ENCODE measurements around the gene SLC24A4.
"Not testable (repeated sequence)": the region's sequence is repeated elsewhere in the genome, so short reads cannot be mapped to it uniquely, and the experiment has no call there.

SLC24A4 gene

DNA sequence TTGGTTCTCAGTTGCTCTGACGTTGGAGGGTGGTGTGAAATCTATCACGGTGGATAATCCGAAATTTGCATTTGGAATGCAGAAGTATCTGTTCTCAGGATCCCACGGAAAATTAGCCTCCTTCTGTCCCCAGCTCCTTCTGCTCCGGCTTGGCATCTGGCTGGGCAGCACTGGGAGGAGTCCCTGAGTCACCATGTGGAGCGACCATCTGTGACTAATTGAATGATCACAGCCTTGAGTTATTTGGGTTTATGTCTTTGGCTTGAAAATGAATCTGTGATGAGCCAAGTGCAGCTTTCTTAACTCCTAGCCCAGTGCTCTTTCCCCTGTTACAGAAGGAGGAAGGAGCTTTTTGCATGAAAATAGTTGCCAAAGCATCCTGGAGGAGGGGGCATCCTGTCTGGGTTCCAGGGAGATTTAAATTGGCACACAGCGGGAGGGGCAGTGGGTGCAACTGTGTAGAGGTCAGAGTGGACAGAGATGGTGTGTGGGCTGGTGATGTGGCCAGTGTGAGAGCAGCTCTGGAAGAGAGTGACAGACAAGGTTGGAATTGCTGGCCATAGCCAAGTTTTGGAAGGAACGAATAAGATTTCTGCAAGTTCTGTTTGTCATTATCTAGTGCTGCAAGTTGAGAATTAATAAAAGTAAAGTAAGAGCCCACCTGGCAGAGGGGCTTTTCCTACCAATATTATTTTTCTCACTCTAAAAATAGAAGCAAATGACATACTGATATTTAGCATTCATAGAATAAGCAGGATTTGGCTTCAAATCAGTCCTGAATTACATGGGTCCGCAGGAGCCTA is 74.4 kb downstream of the SLC24A4 start:
- Histone ChIP-seq H4K20me1 (no peaks in the 10 kb centered on the region), H3K4me3 (no peak overlapping the region), H3K27ac (no peak overlapping the region), H3K27me3 (no peaks in the 10 kb centered on the region), H3K4me1 (no peaks in the 10 kb centered on the region), H3K36me3 (no peaks in the 10 kb centered on the region), H3K9ac (no peak overlapping the region), H3K9me3 (peaks cover 3% of the 10 kb centered on the region), H3K4me2 (no peak overlapping the region)
- TF ChIP-seq Cebpa-rat (IDR thresholded peaks at IDR 0.05), result no peak

GRCh38 chr14:92397953-92398564 is 75.1 kb downstream of the SLC24A4 start:
- no peak overlapping the region for H3K27ac ChIP-seq
- no peak overlapping the region for H3K4me2 ChIP-seq
- no peak overlapping the region for H3K9ac ChIP-seq
- no peak for TF ChIP-seq Cebpa-rat (IDR thresholded peaks at IDR 0.05)
- H3K4me1 ChIP-seq, result no peaks in the 10 kb centered on the region
- no peaks in the 10 kb centered on the region for H4K20me1 ChIP-seq
- H3K4me3 ChIP-seq, result no peak overlapping the region
- H3K9me3 ChIP-seq, result peaks cover 10% of the 10 kb centered on the region
- H3K36me3 ChIP-seq, result no peaks in the 10 kb centered on the region
- no peaks in the 10 kb centered on the region for H3K27me3 ChIP-seq

- Histone ChIP-seq H3K27me3 (no peaks in the 10 kb centered on the region), H3K9ac (no peak overlapping the region), H3K4me2 (no peak overlapping the region), H3K4me1 (no peaks in the 10 kb centered on the region), H3K36me3 (no peaks in the 10 kb centered on the region), H3K9me3 (peaks cover 10% of the 10 kb centered on the region), H4K20me1 (no peaks in the 10 kb centered on the region), H3K4me3 (no peak overlapping the region), H3K27ac (no peak overlapping the region)
- no peak for TF ChIP-seq Cebpa-rat (IDR thresholded peaks at IDR 0.05)
These were observed 76.1 kb downstream of the SLC24A4 start for GRCh38 chr14:92398888-92399636.

- no peak overlapping the region for H3K27ac ChIP-seq
- H3K4me1 ChIP-seq, result no peaks in the 10 kb centered on the region
These were observed 77.8 kb downstream of the SLC24A4 start for GRCh38 chr14:92400579-92401444.

GRCh38 chr14:92401561-92401960 is 78.6 kb downstream of the SLC24A4 start:
- H3K36me3 ChIP-seq, result no peaks in the 10 kb centered on the region
- no peak overlapping the region for H3K4me2 ChIP-seq
- H4K20me1 ChIP-seq, result no peaks in the 10 kb centered on the region
- no peak overlapping the region for H3K27ac ChIP-seq
- H3K4me1 ChIP-seq, result no peaks in the 10 kb centered on the region
- H3K9me3 ChIP-seq, result peaks cover 18% of the 10 kb centered on the region
- TF ChIP-seq Cebpa-rat (IDR thresholded peaks at IDR 0.05), result no peak
- no peak overlapping the region for H3K9ac ChIP-seq
- no peak overlapping the region for H3K4me3 ChIP-seq
- no peaks in the 10 kb centered on the region for H3K27me3 ChIP-seq

More at GRCh38 chr14:92400579-92401444, 77.8 kb downstream of the SLC24A4 start:
- H3K9ac ChIP-seq, result no peak overlapping the region
- H3K4me3 ChIP-seq, result no peak overlapping the region
- H3K36me3 ChIP-seq, result no peaks in the 10 kb centered on the region
- H3K27me3 ChIP-seq, result no peaks in the 10 kb centered on the region
- TF ChIP-seq Cebpa-rat (IDR thresholded peaks at IDR 0.05), result no peak
- H3K4me2 ChIP-seq, result no peak overlapping the region
- H4K20me1 ChIP-seq, result no peaks in the 10 kb centered on the region
- peaks cover 10% of the 10 kb centered on the region for H3K9me3 ChIP-seq

- not testable (repeated sequence) for H3K27ac ChIP-seq, H3K4me2 ChIP-seq, H3K9ac ChIP-seq, H3K4me3 ChIP-seq, H4K20me1 ChIP-seq, H3K36me3 ChIP-seq, H3K27me3 ChIP-seq, H3K4me1 ChIP-seq
- peaks cover 21% of the 10 kb centered on the region for H3K9me3 ChIP-seq
These were observed 79.5 kb downstream of the SLC24A4 start for GRCh38 chr14:92402500-92402899.

GRCh38 chr14:92404018-92404417 is 81.1 kb downstream of the SLC24A4 start:
- H3K27ac ChIP-seq, result no peak overlapping the region
- peaks cover 21% of the 10 kb centered on the region for H3K9me3 ChIP-seq
- H3K4me1 ChIP-seq, result no peaks in the 10 kb centered on the region
- no peak for TF ChIP-seq Cebpa-rat (IDR thresholded peaks at IDR 0.05)
- no peaks in the 10 kb centered on the region for H3K27me3 ChIP-seq
- no peaks in the 10 kb centered on the region for H4K20me1 ChIP-seq
- H3K4me2 ChIP-seq, result no peak overlapping the region
- no peaks in the 10 kb centered on the region for H3K36me3 ChIP-seq
- H3K4me3 ChIP-seq, result no peak overlapping the region
- H3K9ac ChIP-seq, result no peak overlapping the region

GRCh38 chr14:92404421-92404820 is 81.5 kb downstream of the SLC24A4 start:
- no peaks in the 10 kb centered on the region for H3K36me3 ChIP-seq
- H3K4me2 ChIP-seq, result no peak overlapping the region
- H4K20me1 ChIP-seq, result no peaks in the 10 kb centered on the region
- H3K4me3 ChIP-seq, result no peak overlapping the region
- no peak overlapping the region for H3K27ac ChIP-seq
- H3K4me1 ChIP-seq, result no peaks in the 10 kb centered on the region
- H3K9me3 ChIP-seq, result peaks cover 21% of the 10 kb centered on the region
- no peak overlapping the region for H3K9ac ChIP-seq
- TF ChIP-seq Cebpa-rat (IDR thresholded peaks at IDR 0.05), result no peak
- no peaks in the 10 kb centered on the region for H3K27me3 ChIP-seq

DNA sequence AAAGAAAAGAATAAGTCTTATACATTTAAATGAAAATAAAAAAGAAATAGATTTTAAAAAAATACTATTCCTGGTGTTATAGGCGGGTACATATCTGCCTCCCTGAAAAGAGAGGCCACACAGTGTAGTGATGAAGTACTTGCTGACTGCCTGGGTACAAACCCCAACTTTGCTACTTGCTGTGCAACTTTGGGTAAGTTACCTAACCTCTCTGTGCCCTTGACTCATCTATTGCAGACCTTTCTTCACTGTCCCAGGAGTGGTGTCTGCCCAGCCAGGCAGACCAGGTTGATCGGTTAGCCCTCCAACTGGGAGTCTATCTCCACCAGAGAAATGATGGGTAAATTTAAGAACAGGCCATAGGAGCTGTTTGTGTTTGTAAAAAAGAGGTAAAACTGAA is 82.0 kb downstream of the SLC24A4 start:
- no peak for TF ChIP-seq Cebpa-rat (IDR thresholded peaks at IDR 0.05)
- H3K27ac ChIP-seq, result no peak overlapping the region

More for the DNA sequence above, 82.0 kb downstream of the SLC24A4 start:
- Histone ChIP-seq H3K9ac (no peak overlapping the region), H3K4me1 (no peaks in the 10 kb centered on the region), H4K20me1 (no peaks in the 10 kb centered on the region), H3K27me3 (no peaks in the 10 kb centered on the region), H3K9me3 (peaks cover 21% of the 10 kb centered on the region), H3K36me3 (no peaks in the 10 kb centered on the region), H3K4me3 (no peak overlapping the region), H3K4me2 (no peak overlapping the region)

Measured in BLaER1 (cell line).